Loucy (cell line): ENCODE measurements around the gene LRRC27.

Source experiments
- H2AFZ ChIP-seq: fragments of 200-600 bp; sonication (generic); 2 replicates; pipeline ENCODE4 v1.6.0; 2016; ENCODE audit warnings: antibody characterized with exemption, mild to moderate bottlenecking, low read length, moderate library complexity
- H3F3A ChIP-seq: fragments of 200-600 bp; 2 replicates; pipeline ENCODE4 v1.6.0; 2016; ENCODE audit warnings: antibody characterized with exemption, low read depth, mild to moderate bottlenecking
- H3K27me3 ChIP-seq: fragments of 200-600 bp; sonication (generic); 2 replicates; pipeline ENCODE4 v1.6.1; 2014; ENCODE audit warnings: low read length, mild to moderate bottlenecking; ENCODE audit not compliant: insufficient read depth, poor library complexity, severe bottlenecking
- H3K36me3 ChIP-seq: fragments of 200-600 bp; sonication (generic); 2 replicates; pipeline ENCODE4 v1.6.1; 2016; ENCODE audit warnings: low read length; ENCODE audit not compliant: insufficient read depth
- H3K4me1 ChIP-seq: fragments of 200-600 bp; sonication (generic); 2 replicates; pipeline ENCODE4 v1.5.1; 2014; ENCODE audit warnings: low read length, mild to moderate bottlenecking; ENCODE audit not compliant: insufficient read depth, poor library complexity, severe bottlenecking
- H3K4me2 ChIP-seq: fragments of 200-600 bp; sonication (generic); 2 replicates; pipeline ENCODE4 v1.6.0; 2014; ENCODE audit warnings: antibody characterized with exemption, low read length, low read depth, mild to moderate bottlenecking; ENCODE audit not compliant: poor library complexity, severe bottlenecking
- H3K4me3 ChIP-seq: fragments of 200-600 bp; sonication (generic); 2 replicates; pipeline ENCODE4 v1.5.1; 2014; ENCODE audit warnings: low read length, mild to moderate bottlenecking, mixed read lengths; ENCODE audit not compliant: poor library complexity, severe bottlenecking
- H3K79me2 ChIP-seq: fragments of 200-600 bp; sonication (generic); 2 replicates; pipeline ENCODE4 v1.6.1; 2014; ENCODE audit warnings: low read length; ENCODE audit not compliant: insufficient read depth
- H3K9ac ChIP-seq: fragments of 200-600 bp; sonication (generic); 2 replicates; pipeline ENCODE4 v1.6.0; 2014; ENCODE audit warnings: mild to moderate bottlenecking, low read depth, low read length, moderate library complexity; ENCODE audit not compliant: poor library complexity, severe bottlenecking
- H3K9me2 ChIP-seq: fragments of 200-600 bp; sonication (generic); replicated peaks from 2 replicates; pipeline ENCODE4 v1.6.1; 2016; ENCODE audit warnings: low read depth, low read length, mixed read lengths
- H3K9me3 ChIP-seq: fragments of 200-600 bp; sonication (generic); 2 replicates; pipeline ENCODE4 v1.6.1; 2014; ENCODE audit warnings: mild to moderate bottlenecking, antibody characterized with exemption, low read length, low read depth; ENCODE audit not compliant: insufficient read depth
- H4K20me1 ChIP-seq: fragments of 200-600 bp; sonication (generic); 2 replicates; pipeline ENCODE4 v1.6.0; 2014; ENCODE audit warnings: antibody characterized with exemption, low read length, mild to moderate bottlenecking; ENCODE audit not compliant: insufficient read depth, poor library complexity, severe bottlenecking
- CTCF ChIP-seq: fragments of 200-600 bp; sonication (generic); conservative IDR thresholded peaks from 2 replicates; pipeline ENCODE4 v1.5.1; 2014; ENCODE audit warnings: mild to moderate bottlenecking, antibody characterized with exemption, low read length
- EZH2phosphoT487 ChIP-seq: fragments of 200-600 bp; IDR thresholded peaks from 2 replicates; pipeline ENCODE4 v1.6.1; 2018; ENCODE audit warnings: antibody characterized with exemption, mild to moderate bottlenecking, moderate library complexity, borderline replicate concordance

Gene LRRC27

GRCh38 chr10:132303361-132304115 lies 28.5 kb upstream of the LRRC27 start:
- H3K4me1 ChIP-seq, result no peaks in the 10 kb centered on the region
- H3K4me2 ChIP-seq, result no peak overlapping the region
- no peak overlapping the region for H2AFZ ChIP-seq
- no peaks in the 10 kb centered on the region for H3K9me2 ChIP-seq
- H3K9ac ChIP-seq, result no peak overlapping the region
- H3K79me2 ChIP-seq, result no peaks in the 10 kb centered on the region
- TF ChIP-seq CTCF (no peak), EZH2phosphoT487 (no peak)
- no peaks in the 10 kb centered on the region for H4K20me1 ChIP-seq
- H3K27me3 ChIP-seq, result no peaks in the 10 kb centered on the region
- no peaks in the 10 kb centered on the region for H3K36me3 ChIP-seq
- no peak overlapping the region for H3K4me3 ChIP-seq
- no peaks in the 10 kb centered on the region for H3F3A ChIP-seq
- H3K9me3 ChIP-seq, result no peaks in the 10 kb centered on the region

- no peaks in the 10 kb centered on the region for H3K9me3 ChIP-seq
- H3K4me2 ChIP-seq, result no peak overlapping the region
- H3K79me2 ChIP-seq, result no peaks in the 10 kb centered on the region
- no peak overlapping the region for H3K9ac ChIP-seq
- H3K36me3 ChIP-seq, result no peaks in the 10 kb centered on the region
- H3K4me1 ChIP-seq, result no peaks in the 10 kb centered on the region
- H3K27me3 ChIP-seq, result no peaks in the 10 kb centered on the region
- no peak overlapping the region for H3K4me3 ChIP-seq
- H4K20me1 ChIP-seq, result no peaks in the 10 kb centered on the region
- no peaks in the 10 kb centered on the region for H3K9me2 ChIP-seq
- no peak overlapping the region for H2AFZ ChIP-seq
- no peaks in the 10 kb centered on the region for H3F3A ChIP-seq
- TF ChIP-seq EZH2phosphoT487 (no peak), CTCF (no peak)
These were observed 27.1 kb upstream of the LRRC27 start for GRCh38 chr10:132304756-132305509.

- H3K79me2 ChIP-seq, result no peaks in the 10 kb centered on the region
- no peak overlapping the region for H3K4me3 ChIP-seq
- H3K9me3 ChIP-seq, result no peaks in the 10 kb centered on the region
- no peak overlapping the region for H3K9ac ChIP-seq
- H3K4me2 ChIP-seq, result no peak overlapping the region
- no peaks in the 10 kb centered on the region for H4K20me1 ChIP-seq
- no peaks in the 10 kb centered on the region for H3K9me2 ChIP-seq
- H3F3A ChIP-seq, result no peaks in the 10 kb centered on the region
- H3K27me3 ChIP-seq, result no peaks in the 10 kb centered on the region
- no peak for TF ChIP-seq CTCF
- no peak for TF ChIP-seq EZH2phosphoT487
- H2AFZ ChIP-seq, result no peak overlapping the region
- no peaks in the 10 kb centered on the region for H3K36me3 ChIP-seq
- H3K4me1 ChIP-seq, result no peaks in the 10 kb centered on the region
These were observed 26.2 kb upstream of the LRRC27 start for GRCh38 chr10:132305654-132306342.
